WTC11 (cell line): ENCODE measurements around the gene ARHGAP35. TPM values are rescaled to one million over a fixed set of nuclear protein-coding genes. Genes with fewer than 3 reads are reported as not detected.
"Not testable (repeated sequence)": the region's sequence is repeated elsewhere in the genome, so short reads cannot be mapped to it uniquely, and the experiment has no call there.

Source experiments
- ATAC-seq: fragments of 200-7000 bp; cut with Tn5 transposase; 2 replicates; pipeline ENCODE4 v1.10.0; 2021; ENCODE audit warnings: mild to moderate bottlenecking, moderate library complexity
- CTCF ChIA-PET: fragments of 300-600 bp; sonication (Branson Sonifier 250); formaldehyde crosslinking; loops from one replicate; lab custom pipeline; 2021; ENCODE audit warnings: antibody characterized with exemption; lab: Charles Lee
- POLR2A ChIA-PET: fragments of 350-600 bp; sonication (Branson Sonifier 250); formaldehyde crosslinking; loops from one replicate; lab custom pipeline; 2021; ENCODE audit warnings: antibody characterized with exemption; lab: Charles Lee
- DNase-seq: peaks from one replicate; pipeline ENCODE4 v3.0.0; 2021; ENCODE audit warnings: low spot score
- H3K27ac Mint-ChIP-seq: 2 replicates; pipeline ENCODE4 v1.8.0; 2021; ENCODE audit warnings: mixed read lengths
- H3K27me3 Mint-ChIP-seq: 2 replicates; pipeline ENCODE4 v1.8.0; 2021; ENCODE audit warnings: low read depth, mild to moderate bottlenecking, moderate library complexity, mixed read lengths
- H3K36me3 Mint-ChIP-seq: 2 replicates; pipeline ENCODE4 v1.8.0; 2021; ENCODE audit warnings: mixed read lengths
- H3K4me1 Mint-ChIP-seq: 2 replicates; pipeline ENCODE4 v1.8.0; 2022; ENCODE audit warnings: mixed read lengths
- H3K4me3 Mint-ChIP-seq: 2 replicates; pipeline ENCODE4 v1.8.0; 2021; ENCODE audit warnings: mild to moderate bottlenecking, moderate library complexity, mixed read lengths
- H3K9me3 Mint-ChIP-seq: 2 replicates; pipeline ENCODE4 v1.8.0; 2021; ENCODE audit warnings: mixed read lengths
- CTCF ChIP-seq: fragments of 200-600 bp; IDR thresholded peaks from 2 replicates; pipeline ENCODE4 v1.8.0; 2022; ENCODE audit warnings: antibody characterized with exemption
- E2F1 ChIP-seq: sonication (generic); formaldehyde crosslinking; IDR thresholded peaks from 2 replicates; pipeline ENCODE4 v1.8.0; 2022; ENCODE audit warnings: mild to moderate bottlenecking, missing genetic modification reagents
- FOXK1 ChIP-seq: sonication (generic); formaldehyde crosslinking; IDR thresholded peaks from 2 replicates; pipeline ENCODE4 v1.8.0; 2022; ENCODE audit warnings: mild to moderate bottlenecking, moderate library complexity, missing genetic modification reagents
- FOXP1 ChIP-seq: sonication (generic); formaldehyde crosslinking; IDR thresholded peaks from 2 replicates; pipeline ENCODE4 v1.8.0; 2022; ENCODE audit warnings: missing genetic modification reagents, mild to moderate bottlenecking, moderate library complexity, borderline replicate concordance
- GABPB1 ChIP-seq: sonication (generic); formaldehyde crosslinking; IDR thresholded peaks from 2 replicates; pipeline ENCODE4 v1.8.1; 2023; ENCODE audit warnings: mild to moderate bottlenecking, missing genetic modification reagents
- GRHL2 ChIP-seq: fragments of 250-450 bp; sonication (Bioruptor Pico); IDR thresholded peaks from 2 replicates; pipeline ENCODE4 v1.8.0; 2022; ENCODE audit warnings: mild to moderate bottlenecking, moderate library complexity; ENCODE audit not compliant: insufficient replicate concordance, severe bottlenecking
- GTF2I ChIP-seq: fragments of 250-450 bp; sonication (Bioruptor Pico); conservative IDR thresholded peaks from 2 replicates; pipeline ENCODE4 v1.4.0; 2021; ENCODE audit warnings: mild to moderate bottlenecking
- HMGXB4 ChIP-seq: sonication (generic); formaldehyde crosslinking; IDR thresholded peaks from 2 replicates; pipeline ENCODE4 v1.8.1; 2023; ENCODE audit warnings: mild to moderate bottlenecking, moderate library complexity, missing genetic modification reagents
- JAZF1 ChIP-seq: fragments of 250-450 bp; sonication (Bioruptor Pico); IDR thresholded peaks from 2 replicates; pipeline ENCODE4 v1.9.0; 2021; ENCODE audit warnings: moderate library complexity, mild to moderate bottlenecking, inconsistent platforms
- NFE2L1 ChIP-seq: sonication (generic); formaldehyde crosslinking; IDR thresholded peaks from 2 replicates; pipeline ENCODE4 v1.8.1; 2023; ENCODE audit warnings: missing genetic modification reagents
- NR2C2 ChIP-seq: sonication (generic); formaldehyde crosslinking; IDR thresholded peaks from 2 replicates; pipeline ENCODE4 v1.8.0; 2022; ENCODE audit warnings: mild to moderate bottlenecking, missing genetic modification reagents
- RELA ChIP-seq: sonication (generic); formaldehyde crosslinking; IDR thresholded peaks from 2 replicates; pipeline ENCODE4 v1.8.1; 2022; ENCODE audit warnings: missing genetic modification reagents, mild to moderate bottlenecking, borderline replicate concordance
- ZMAT4 ChIP-seq: fragments of 250-450 bp; sonication (Bioruptor Pico); IDR thresholded peaks from 2 replicates; pipeline ENCODE4 v1.9.0; 2021; ENCODE audit warnings: mild to moderate bottlenecking
- ZNF232 ChIP-seq: sonication (generic); formaldehyde crosslinking; IDR thresholded peaks from 2 replicates; pipeline ENCODE4 v1.8.0; 2022; ENCODE audit warnings: mild to moderate bottlenecking, missing genetic modification reagents
- ZNF281 ChIP-seq: sonication (generic); formaldehyde crosslinking; IDR thresholded peaks from 2 replicates; pipeline ENCODE4 v1.8.0; 2023; ENCODE audit warnings: mild to moderate bottlenecking, missing genetic modification reagents
- ZNF317 ChIP-seq: sonication (generic); formaldehyde crosslinking; IDR thresholded peaks from 2 replicates; pipeline ENCODE4 v1.8.1; 2023; ENCODE audit warnings: low read depth, mild to moderate bottlenecking, moderate library complexity, missing genetic modification reagents, borderline replicate concordance
- total RNA-seq: library from RNA; stranded (reverse); gene quantifications from 3 replicates; pipeline ENCODE4 v1.2.3, GENCODE V29; 2021

Gene ARHGAP35
- total RNA-seq, 1 experiment from 2014 or later: 56.3 TPM

GRCh38 chr19:46818812-46819211, 42.0 kb upstream of the ARHGAP35 start (continued):
- TF ChIP-seq E2F1 (CRISPR knock-in tag) (no peak), CTCF (no peak), FOXP1 (CRISPR knock-in tag) (no peak), GTF2I (CRISPR knock-in tag) (no peak)

- Mint-ChIP-seq H3K27me3 (no peaks in the 10 kb centered on the region), H3K27ac (no peak overlapping the region), H3K4me1 (peaks cover 10% of the 10 kb centered on the region), H3K36me3 (no peaks in the 10 kb centered on the region), H3K4me3 (no peak overlapping the region), H3K9me3 (0 out of 2 replicates have a peak, but pooled peaks cover 4% of the 10 kb centered on the region)
- ChIA-PET POLR2A (interaction anchor here (1.0 kb wide), 1 partner anchor 44 kb away, joined by 3 read pairs; no protein-coding TSS in a partner anchor), CTCF (interaction anchor here (0.8 to 2.2 kb wide), 5 partner anchors 8 to 68 kb away, joined by 3 to 8 read pairs (median 4); partner anchors contain the start of gene SLC1A5)
- ATAC-seq (peak; percentile 54), DNase-seq (peak; percentile 26)
- TF ChIP-seq GABPB1 (0 out of 2 replicates have a peak, but pooled peaks have one; percentile 10), ZNF317 (no peak), ZNF232 (CRISPR knock-in tag) (no peak)
These were observed 39.0 kb upstream of the ARHGAP35 start for GRCh38 chr19:46821512-46822409.

- DNase-seq, H3K27me3 Mint-ChIP-seq, H3K36me3 Mint-ChIP-seq, H3K4me3 Mint-ChIP-seq, H3K9me3 Mint-ChIP-seq, ATAC-seq, POLR2A ChIA-PET, H3K27ac Mint-ChIP-seq: not testable (repeated sequence)
- peaks cover 11% of the 10 kb centered on the region for H3K4me1 Mint-ChIP-seq
- CTCF ChIA-PET: interaction anchor here (0.8 to 1.8 kb wide), 3 partner anchors 18 to 55 kb away, joined by 3 to 7 read pairs (median 4); partner anchors contain the start of gene SLC1A5
These were observed 38.4 kb upstream of the ARHGAP35 start for GRCh38 chr19:46822410-46822787.

- DNase-seq: no peak
- TF ChIP-seq FOXK1 (CRISPR knock-in tag) (no peak), HMGXB4 (CRISPR knock-in tag) (no peak), GRHL2 (CRISPR knock-in tag) (no peak), ZMAT4 (no peak), RELA (CRISPR knock-in tag) (no peak), GABPB1 (no peak), JAZF1 (CRISPR knock-in tag) (no peak), NR2C2 (CRISPR knock-in tag) (no peak), GTF2I (CRISPR knock-in tag) (no peak), ZNF281 (CRISPR knock-in tag) (no peak), NFE2L1 (no peak)
- TF ChIP-seq, all 79 proteins: peak for 0
- Mint-ChIP-seq H3K9me3 (0 out of 2 replicates have a peak, but pooled peaks cover 4% of the 10 kb centered on the region), H3K27me3 (no peaks in the 10 kb centered on the region), H3K36me3 (no peaks in the 10 kb centered on the region), H3K27ac (no peak overlapping the region), H3K4me1 (peaks cover 11% of the 10 kb centered on the region), H3K4me3 (no peak overlapping the region)
- ATAC-seq: no peak
- POLR2A ChIA-PET: interaction anchor here (0.7 kb wide), 1 partner anchor 65 kb away, joined by 5 read pairs; no protein-coding TSS in a partner anchor
- CTCF ChIA-PET: interaction anchor here (1.2 kb wide), 1 partner anchor 18 kb away, joined by 7 read pairs; no protein-coding TSS in a partner anchor
These were observed 37.7 kb upstream of the ARHGAP35 start for GRCh38 chr19:46823049-46823448.
